Astrocyte of the spinal cord (primary cell): ENCODE results near the gene STXBP5L.
"Not testable (repeated sequence)": the region's sequence is repeated elsewhere in the genome, so short reads cannot be mapped to it uniquely, and the experiment has no call there.

Source experiments
- DNase-seq: peaks from one replicate; pipeline ENCODE4 v3.0.0; 2011; ENCODE audit warnings: low read depth, low spot score
- H3K4me3 ChIP-seq: 2 replicates; pipeline ENCODE4 v1.5.1; 2011; ENCODE audit warnings: low read depth, mild to moderate bottlenecking, low read length, moderate library complexity
- CTCF ChIP-seq: IDR thresholded peaks from 2 replicates; pipeline ENCODE4 v1.5.1; 2012; ENCODE audit warnings: low read depth, mild to moderate bottlenecking, low read length, inconsistent platforms
- in situ Hi-C: cut with HindIII; loops from 2 replicates; pipeline ENCODE4 v1.10.0; 2017; ENCODE audit warnings: low sequenced_read_pairs

The STXBP5L gene

GRCh38 chr3:121431726-121432517, 523.9 kb downstream of the STXBP5L start:
- in situ Hi-C loops = no loop called here
- TF ChIP-seq CTCF = no peak
- H3K4me3 ChIP-seq = peak overlapping the region; percentile 4
- peak; percentile 76 for DNase-seq

DNA sequence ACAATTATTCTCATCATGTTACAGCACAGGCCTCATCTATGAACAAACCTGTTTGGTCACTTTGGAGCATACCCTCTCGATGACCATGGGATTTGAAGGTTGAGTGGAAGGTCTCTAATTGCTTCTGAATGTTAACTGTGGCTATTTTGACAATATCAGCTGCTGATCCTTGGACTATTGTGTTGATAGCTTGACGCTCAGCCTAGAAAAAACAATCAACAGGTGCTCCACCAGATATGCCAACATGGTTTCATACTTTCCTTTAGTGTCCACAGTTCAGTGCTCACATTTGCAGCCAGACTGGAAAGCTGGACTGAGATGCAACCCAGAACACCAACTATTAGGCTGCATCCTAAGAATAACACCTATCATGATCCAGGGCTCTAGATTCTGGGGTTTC, 528.1 kb downstream of the STXBP5L start:
- DNase-seq = no peak
- TF ChIP-seq CTCF = no peak

DNA sequence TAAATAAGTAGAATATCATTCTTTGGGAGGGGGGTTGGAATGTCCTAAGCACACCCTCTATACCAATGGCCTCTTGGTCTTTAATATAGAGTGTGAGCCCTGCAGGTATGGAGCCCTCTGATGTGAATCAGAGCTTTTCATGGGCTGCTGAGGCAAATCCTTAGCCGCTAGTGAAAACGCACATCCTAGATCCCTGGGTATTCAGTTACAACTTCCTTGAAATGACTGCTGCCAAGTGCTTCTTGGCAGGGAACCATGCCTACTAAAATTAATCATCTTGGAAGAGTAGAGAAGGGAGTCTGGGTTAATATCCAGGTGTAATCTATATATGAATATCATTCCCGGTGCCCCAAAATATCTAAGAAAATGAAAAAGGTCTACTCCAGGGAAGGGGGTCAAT, 528.6 kb downstream of the STXBP5L start:
- H3K4me3 ChIP-seq = no peak overlapping the region
- TF ChIP-seq CTCF = no peak
- DNase-seq = no peak
- in situ Hi-C loops = no loop called here

More for the DNA sequence above, 528.1 kb downstream of the STXBP5L start:
- in situ Hi-C loops = no loop called here
- H3K4me3 ChIP-seq = no peak overlapping the region

DNA sequence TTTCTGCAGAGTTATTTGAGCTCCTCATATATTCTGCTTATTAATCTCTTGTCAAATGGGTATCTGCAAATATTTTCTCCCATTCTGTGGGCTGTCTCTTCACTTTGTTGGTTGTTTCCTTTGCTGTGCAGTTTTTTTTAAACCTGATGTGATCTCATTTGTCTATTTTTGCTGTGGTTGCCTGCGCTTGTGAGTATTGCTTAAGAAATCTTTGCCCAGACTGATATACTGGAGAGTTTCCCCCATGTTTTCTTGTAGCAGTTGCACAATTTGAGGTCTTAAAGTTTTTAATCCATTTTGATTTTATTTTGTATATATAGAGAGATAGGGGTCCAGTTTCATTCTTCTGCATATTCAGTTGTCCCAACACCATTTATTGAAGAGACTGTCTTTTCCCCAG, 535.5 kb downstream of the STXBP5L start:
- no peak for DNase-seq
- no peak for TF ChIP-seq CTCF
- in situ Hi-C loops = no loop called here

GRCh38 chr3:121451752-121452151, 543.7 kb downstream of the STXBP5L start:
- DNase-seq, in situ Hi-C loops, H3K4me3 ChIP-seq: not testable (repeated sequence)

More for the DNA sequence above, 535.5 kb downstream of the STXBP5L start:
- H3K4me3 ChIP-seq = no peak overlapping the region

- no peak overlapping the region for H3K4me3 ChIP-seq
- DNase-seq = no peak
- TF ChIP-seq CTCF = no peak
- in situ Hi-C loops = no loop called here
These were observed 554.6 kb downstream of the STXBP5L start for GRCh38 chr3:121462565-121462964.

GRCh38 chr3:121463745-121464144, 555.7 kb downstream of the STXBP5L start:
- H3K4me3 ChIP-seq = no peak overlapping the region
- in situ Hi-C loops = no loop called here
- DNase-seq = no peak
- no peak for TF ChIP-seq CTCF
